WTC11 (cell line): ENCODE measurements around the gene GNG11. TPM values are rescaled to one million over a fixed set of nuclear protein-coding genes. Genes with fewer than 3 reads are reported as not detected.
A peak's percentile ranks its signal among the peaks of the same experiment; 100 is the strongest.

Experiments
- ARID4B ChIP-seq: sonication (generic); formaldehyde crosslinking; IDR thresholded peaks from 2 replicates; pipeline ENCODE4 v1.8.0; 2023; ENCODE audit warnings: missing genetic modification reagents, mild to moderate bottlenecking, borderline replicate concordance
- ATF3 ChIP-seq: sonication (generic); formaldehyde crosslinking; conservative IDR thresholded peaks from 2 replicates; pipeline ENCODE4 v1.8.1; 2022; ENCODE audit warnings: mild to moderate bottlenecking, missing genetic modification reagents
- E2F5 ChIP-seq: sonication (generic); formaldehyde crosslinking; IDR thresholded peaks from 2 replicates; pipeline ENCODE4 v1.8.1; 2022; ENCODE audit warnings: mild to moderate bottlenecking, moderate library complexity, missing genetic modification reagents
- ELF4 ChIP-seq: sonication (generic); formaldehyde crosslinking; IDR thresholded peaks from 2 replicates; pipeline ENCODE4 v1.8.1; 2022; ENCODE audit warnings: low read depth, mild to moderate bottlenecking, moderate library complexity, missing genetic modification reagents
- ESRRA ChIP-seq: sonication (generic); formaldehyde crosslinking; IDR thresholded peaks from 2 replicates; pipeline ENCODE4 v1.8.1; 2022; ENCODE audit warnings: mild to moderate bottlenecking, missing genetic modification reagents, borderline replicate concordance
- FOXP4 ChIP-seq: sonication (generic); formaldehyde crosslinking; IDR thresholded peaks from 2 replicates; pipeline ENCODE4 v1.8.0; 2022; ENCODE audit warnings: mild to moderate bottlenecking, missing genetic modification reagents
- HMGXB4 ChIP-seq: sonication (generic); formaldehyde crosslinking; IDR thresholded peaks from 2 replicates; pipeline ENCODE4 v1.8.1; 2023; ENCODE audit warnings: mild to moderate bottlenecking, moderate library complexity, missing genetic modification reagents
- NFE2L1 ChIP-seq: sonication (generic); formaldehyde crosslinking; IDR thresholded peaks from 2 replicates; pipeline ENCODE4 v1.8.1; 2023; ENCODE audit warnings: missing genetic modification reagents
- NR1H2 ChIP-seq: sonication (generic); formaldehyde crosslinking; IDR thresholded peaks from 2 replicates; pipeline ENCODE4 v1.9.0; 2021; ENCODE audit warnings: mild to moderate bottlenecking, moderate library complexity, missing genetic modification reagents
- NR2C2 ChIP-seq: sonication (generic); formaldehyde crosslinking; IDR thresholded peaks from 2 replicates; pipeline ENCODE4 v1.8.0; 2022; ENCODE audit warnings: mild to moderate bottlenecking, missing genetic modification reagents
- NR3C1 ChIP-seq: sonication (generic); formaldehyde crosslinking; conservative IDR thresholded peaks from 2 replicates; pipeline ENCODE4 v1.8.1; 2023; ENCODE audit warnings: low read depth, mild to moderate bottlenecking, missing genetic modification reagents
- PREB ChIP-seq: sonication (generic); formaldehyde crosslinking; IDR thresholded peaks from 2 replicates; pipeline ENCODE4 v1.8.1; 2022; ENCODE audit warnings: mild to moderate bottlenecking, missing genetic modification reagents, moderate library complexity, borderline replicate concordance
- RORB ChIP-seq: fragments of 250-450 bp; sonication (Bioruptor Pico); IDR thresholded peaks from 2 replicates; pipeline ENCODE4 v1.9.0; 2021; ENCODE audit warnings: mild to moderate bottlenecking
- STAT6 ChIP-seq: sonication (generic); formaldehyde crosslinking; conservative IDR thresholded peaks from 2 replicates; pipeline ENCODE4 v1.8.1; 2023; ENCODE audit warnings: mild to moderate bottlenecking, low read depth, missing genetic modification reagents, moderate library complexity
- ZBTB43 ChIP-seq: sonication (generic); formaldehyde crosslinking; IDR thresholded peaks from 2 replicates; pipeline ENCODE4 v1.8.1; 2023; ENCODE audit warnings: mild to moderate bottlenecking, missing genetic modification reagents
- ZNF138 ChIP-seq: sonication (generic); formaldehyde crosslinking; conservative IDR thresholded peaks from 2 replicates; pipeline ENCODE4 v1.8.1; 2022; ENCODE audit warnings: mild to moderate bottlenecking, moderate library complexity, missing genetic modification reagents
- ZNF219 ChIP-seq: sonication (generic); formaldehyde crosslinking; IDR thresholded peaks from 2 replicates; pipeline ENCODE4 v1.8.0; 2023; ENCODE audit warnings: missing genetic modification reagents, mild to moderate bottlenecking, borderline replicate concordance
- ZNF232 ChIP-seq: sonication (generic); formaldehyde crosslinking; IDR thresholded peaks from 2 replicates; pipeline ENCODE4 v1.8.0; 2022; ENCODE audit warnings: mild to moderate bottlenecking, missing genetic modification reagents
- ZNF281 ChIP-seq: sonication (generic); formaldehyde crosslinking; IDR thresholded peaks from 2 replicates; pipeline ENCODE4 v1.8.0; 2023; ENCODE audit warnings: mild to moderate bottlenecking, missing genetic modification reagents
- ZNF423 ChIP-seq: fragments of 250-450 bp; sonication (Bioruptor Pico); IDR thresholded peaks from 2 replicates; pipeline ENCODE4 v2.1.2; 2022; ENCODE audit warnings: mild to moderate bottlenecking, moderate library complexity
- total RNA-seq: library from RNA; stranded (reverse); gene quantifications from 3 replicates; pipeline ENCODE4 v1.2.3, GENCODE V29; 2021

GNG11 gene
- total RNA-seq, 1 experiment from 2014 or later = 1.7 TPM

- TF ChIP-seq ATF3 (CRISPR knock-in tag) (no peak), RORB (CRISPR knock-in tag) (no peak), NFE2L1 (no peak), ELF4 (CRISPR knock-in tag) (no peak), ZNF219 (CRISPR knock-in tag) (no peak), ZNF138 (CRISPR knock-in tag) (no peak), FOXP4 (CRISPR knock-in tag) (peak; percentile 3; the same call in 1 of the 2 replicates), NR3C1 (no peak), ZNF423 (CRISPR knock-in tag) (peak; percentile 87), NR2C2 (CRISPR knock-in tag) (no peak), STAT6 (no peak), NR1H2 (CRISPR knock-in tag) (no peak), ARID4B (CRISPR knock-in tag) (no peak), ZBTB43 (no peak), PREB (CRISPR knock-in tag) (no peak), HMGXB4 (CRISPR knock-in tag) (peak; percentile 83; the same call in 1 of the 2 replicates), ZNF281 (CRISPR knock-in tag) (no peak), ZNF232 (CRISPR knock-in tag) (no peak), E2F5 (CRISPR knock-in tag) (peak; percentile 21; the same call in 1 of the 2 replicates), ESRRA (CRISPR knock-in tag) (0 out of 2 replicates have a peak, but pooled peaks have one; percentile 45)
These were observed 31.0 kb upstream of the GNG11 start, which contains the start of gene TFPI2 (continued) for GRCh38 chr7:93890464-93891068.
